Right lobe of liver (tissue), 4 donors: ENCODE data around the gene SMC1B.

ENCODE experiments used
- POLR2A ChIP-seq: fragments of 450-650 bp; IDR thresholded peaks from one replicate; pipeline ENCODE4 v1.6.1; 2017; ENCODE audit warnings: antibody characterized with exemption, mild to moderate bottlenecking
- TF ChIP-seq, protein P1 (sequence below), 4 donors: fragments of 200-600 bp in 3 of 4; fragments of 450-650 bp in 1 of 4; IDR thresholded peaks; one replicate each; pipeline versions ENCODE4 v1.5.1 to v1.8.0; 2016 to 2022; ENCODE audit warnings: antibody characterized with exemption in 4 of 4, mild to moderate bottlenecking in 2 of 4
- donor health status: DM: no; HTN: no; CAD: no.
- donor health status: DM: no; HTN: no; CAD: no.
- donor health status: DM: no; HTN: yes; CAD: no.

DNA sequence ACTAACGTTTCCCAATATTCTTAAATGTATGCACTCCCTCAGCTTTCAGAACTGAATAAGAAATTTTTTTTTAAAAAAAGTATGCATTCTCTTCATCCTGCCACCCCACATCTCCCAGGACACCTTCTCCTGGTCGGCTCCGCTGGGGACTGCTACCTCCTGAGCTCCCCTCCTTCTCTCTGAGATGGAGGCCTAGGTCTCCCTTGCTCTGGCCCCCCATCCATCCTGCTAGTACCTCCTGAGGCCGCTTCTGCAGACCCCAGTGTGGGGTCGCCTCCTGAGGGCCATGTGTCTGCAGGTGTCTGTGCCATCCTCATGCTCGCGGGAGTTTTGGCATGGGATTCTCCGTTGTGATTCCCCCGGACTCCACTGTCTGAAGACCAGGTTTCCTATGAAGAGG is 75.9 kb downstream of the SMC1B start:
- TF ChIP-seq, protein P1, sequence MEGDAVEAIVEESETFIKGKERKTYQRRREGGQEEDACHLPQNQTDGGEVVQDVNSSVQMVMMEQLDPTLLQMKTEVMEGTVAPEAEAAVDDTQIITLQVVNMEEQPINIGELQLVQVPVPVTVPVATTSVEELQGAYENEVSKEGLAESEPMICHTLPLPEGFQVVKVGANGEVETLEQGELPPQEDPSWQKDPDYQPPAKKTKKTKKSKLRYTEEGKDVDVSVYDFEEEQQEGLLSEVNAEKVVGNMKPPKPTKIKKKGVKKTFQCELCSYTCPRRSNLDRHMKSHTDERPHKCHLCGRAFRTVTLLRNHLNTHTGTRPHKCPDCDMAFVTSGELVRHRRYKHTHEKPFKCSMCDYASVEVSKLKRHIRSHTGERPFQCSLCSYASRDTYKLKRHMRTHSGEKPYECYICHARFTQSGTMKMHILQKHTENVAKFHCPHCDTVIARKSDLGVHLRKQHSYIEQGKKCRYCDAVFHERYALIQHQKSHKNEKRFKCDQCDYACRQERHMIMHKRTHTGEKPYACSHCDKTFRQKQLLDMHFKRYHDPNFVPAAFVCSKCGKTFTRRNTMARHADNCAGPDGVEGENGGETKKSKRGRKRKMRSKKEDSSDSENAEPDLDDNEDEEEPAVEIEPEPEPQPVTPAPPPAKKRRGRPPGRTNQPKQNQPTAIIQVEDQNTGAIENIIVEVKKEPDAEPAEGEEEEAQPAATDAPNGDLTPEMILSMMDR (IDR thresholded peaks at IDR 0.05), result no peak
- TF ChIP-seq POLR2A, result no peak
